Measurements from ENCODE around the gene LHFPL2.

DNA sequence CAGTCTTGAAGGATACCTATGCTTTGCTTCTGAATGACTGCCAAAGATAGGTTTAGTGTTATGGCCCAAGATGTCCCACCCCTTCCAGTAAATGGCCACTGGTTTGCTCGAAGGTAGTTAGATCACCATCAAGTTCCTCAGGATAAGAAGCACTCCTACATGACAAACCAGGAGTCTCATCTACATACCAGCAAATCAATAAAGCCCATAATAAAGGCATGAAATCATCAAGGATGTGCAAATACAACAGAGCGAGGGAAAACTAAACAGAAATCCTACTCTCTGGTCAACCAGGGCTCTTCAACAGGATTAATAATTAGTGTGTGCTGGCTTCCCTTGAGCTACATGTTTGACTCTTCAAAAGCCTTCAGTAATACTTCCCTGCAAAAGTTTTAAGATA is 141.0 kb downstream of the LHFPL2 start:
- TF ChIP-seq, protein P1, sequence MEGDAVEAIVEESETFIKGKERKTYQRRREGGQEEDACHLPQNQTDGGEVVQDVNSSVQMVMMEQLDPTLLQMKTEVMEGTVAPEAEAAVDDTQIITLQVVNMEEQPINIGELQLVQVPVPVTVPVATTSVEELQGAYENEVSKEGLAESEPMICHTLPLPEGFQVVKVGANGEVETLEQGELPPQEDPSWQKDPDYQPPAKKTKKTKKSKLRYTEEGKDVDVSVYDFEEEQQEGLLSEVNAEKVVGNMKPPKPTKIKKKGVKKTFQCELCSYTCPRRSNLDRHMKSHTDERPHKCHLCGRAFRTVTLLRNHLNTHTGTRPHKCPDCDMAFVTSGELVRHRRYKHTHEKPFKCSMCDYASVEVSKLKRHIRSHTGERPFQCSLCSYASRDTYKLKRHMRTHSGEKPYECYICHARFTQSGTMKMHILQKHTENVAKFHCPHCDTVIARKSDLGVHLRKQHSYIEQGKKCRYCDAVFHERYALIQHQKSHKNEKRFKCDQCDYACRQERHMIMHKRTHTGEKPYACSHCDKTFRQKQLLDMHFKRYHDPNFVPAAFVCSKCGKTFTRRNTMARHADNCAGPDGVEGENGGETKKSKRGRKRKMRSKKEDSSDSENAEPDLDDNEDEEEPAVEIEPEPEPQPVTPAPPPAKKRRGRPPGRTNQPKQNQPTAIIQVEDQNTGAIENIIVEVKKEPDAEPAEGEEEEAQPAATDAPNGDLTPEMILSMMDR (conservative IDR thresholded peaks at IDR 0.05; ENCODE audit: low read depth, low read length) = no peak
- TF ChIP-seq RFX5 (IDR thresholded peaks at IDR 0.05; ENCODE audit: low read depth, low read length) = no peak
- TF ChIP-seq POLR2A (IDR thresholded peaks at IDR 0.05; ENCODE audit: low read depth, low read length) = no peak
- no peak for TF ChIP-seq RAD21 (IDR thresholded peaks at IDR 0.05; ENCODE audit: low read length)
- TF ChIP-seq MXI1 (IDR thresholded peaks at IDR 0.05; ENCODE audit: borderline replicate concordance, low read depth, low read length) = no peak
- TF ChIP-seq SMC3 (IDR thresholded peaks at IDR 0.05; ENCODE audit: low read depth, low read length) = no peak
- no peak for TF ChIP-seq CEBPB (IDR thresholded peaks at IDR 0.05; ENCODE audit: low read depth, low read length)
- TF ChIP-seq BHLHE40 (IDR thresholded peaks at IDR 0.05; ENCODE audit: low read depth, low read length) = no peak
- TF ChIP-seq MAZ (IDR thresholded peaks at IDR 0.05; ENCODE audit: borderline replicate concordance, low read depth, low read length) = no peak
- no peak for TF ChIP-seq MAFK (IDR thresholded peaks at IDR 0.05; ENCODE audit: low read depth, low read length)
- no peak for TF ChIP-seq FOS (IDR thresholded peaks at IDR 0.05; ENCODE audit: low read depth, low read length)

Measured in IMR-90 (cell line).